CD4-positive, alpha-beta T cell (primary cell): Measurements from ENCODE around the gene PRPF19. TPM values are rescaled to one million over a fixed set of nuclear protein-coding genes. Genes with fewer than 3 reads are reported as not detected.

Experiments used
- ATAC-seq: fragments of 200-7000 bp; cut with Tn5 transposase; one replicate; pipeline ENCODE4 v1.10.0; 2022; ENCODE audit warnings: mild to moderate bottlenecking; ENCODE audit not compliant: poor library complexity
- CTCF ChIA-PET: fragments of 350-600 bp; sonication (Branson Sonifier 250); formaldehyde crosslinking; loops from one replicate; lab custom pipeline; 2021; ENCODE audit warnings: antibody characterized with exemption, inconsistent platforms; lab: Charles Lee
- POLR2A ChIA-PET: fragments of 350-600 bp; sonication (Branson Sonifier 250); formaldehyde crosslinking; loops from one replicate; lab custom pipeline; 2021; ENCODE audit warnings: antibody characterized with exemption, inconsistent platforms; lab: Charles Lee
- DNase-seq, 14 experiments: peaks; one replicate each; pipeline ENCODE4 v3.0.0-alpha.2; 2013 to 2020; ENCODE audit warnings: mixed read lengths in 2 of 14
- H3K27ac ChIP-seq, 2 donors: one replicate each; pipeline versions ENCODE4 v1.5.1 to v1.7.0; 2013; ENCODE audit warnings: low read length in 2 of 2, low read depth in 1 of 2, mild to moderate bottlenecking in 1 of 2
- H3K27me3 ChIP-seq, 2 experiments: 1 replicate in 1 of 2; 2 replicates in 1 of 2; pipeline versions ENCODE4 v1.6.1 to v1.7.0; 2013; ENCODE audit warnings: low read length in 2 of 2, control low read depth in 1 of 2, mild to moderate bottlenecking in 1 of 2, moderate library complexity in 1 of 2; ENCODE audit not compliant: insufficient read depth in 2 of 2, control insufficient read depth in 1 of 2
- H3K36me3 ChIP-seq: one replicate; pipeline ENCODE4 v1.6.1; 2013; ENCODE audit warnings: low read length, control low read depth; ENCODE audit not compliant: insufficient read depth
- H3K4me1 ChIP-seq: one replicate; pipeline ENCODE4 v1.6.1; 2013; ENCODE audit warnings: low read length, control low read depth; ENCODE audit not compliant: insufficient read depth
- H3K4me3 ChIP-seq: one replicate; pipeline ENCODE4 v1.5.1; 2013; ENCODE audit warnings: mild to moderate bottlenecking, low read length, moderate library complexity
- H3K9me3 ChIP-seq, 2 experiments: 1 replicate in 1 of 2; 2 replicates in 1 of 2; pipeline versions ENCODE4 v1.6.1 to v1.7.0; 2013; ENCODE audit warnings: low read length in 2 of 2, mild to moderate bottlenecking in 2 of 2, control low read depth in 1 of 2, moderate library complexity in 1 of 2; ENCODE audit not compliant: control insufficient read depth in 1 of 2, insufficient read depth in 1 of 2
- H3K27ac Mint-ChIP-seq: one replicate; pipeline ENCODE4 v1.8.0; 2020; ENCODE audit warnings: mixed read lengths
- H3K27me3 Mint-ChIP-seq: one replicate; pipeline ENCODE4 v1.8.0; 2021; ENCODE audit warnings: mixed read lengths
- H3K36me3 Mint-ChIP-seq: one replicate; pipeline ENCODE4 v1.8.0; 2021; ENCODE audit warnings: low read depth, mixed read lengths
- H3K4me1 Mint-ChIP-seq: one replicate; pipeline ENCODE4 v1.8.0; 2021; ENCODE audit warnings: low read depth, mixed read lengths
- H3K4me3 Mint-ChIP-seq: one replicate; pipeline ENCODE4 v1.8.0; 2020; ENCODE audit warnings: mild to moderate bottlenecking, mixed read lengths
- H3K9me3 Mint-ChIP-seq: one replicate; pipeline ENCODE4 v1.8.0; 2020; ENCODE audit warnings: mixed read lengths
- CTCF ChIP-seq: fragments of 200-600 bp; IDR thresholded peaks from one replicate; pipeline ENCODE4 v1.8.0; 2022; ENCODE audit warnings: antibody characterized with exemption, mild to moderate bottlenecking
- intact Hi-C, 2 experiments: fragments of 100-400 bp; cut with DNase I in 1 of 2; cut with micrococcal nuclease in 1 of 2; formaldehyde crosslinking; loops; one replicate each; pipeline versions ENCODE4 v1.15.1 to v1.9.0; 2023 to 2025; cut with DNase I, micrococcal nuclease
- total RNA-seq, 174 experiments: library from RNA in 2 of 174; stranded (reverse) in 2 of 174; gene quantifications; one replicate each; pipeline ENCODE4 v1.2.3 and lab custom pipeline; 2021 to 2026

PRPF19 gene
- total RNA-seq, 2 experiments from 2014 or later = 63.2 to 67.3 TPM

GRCh38 chr11:60939301-60939700 lies 32.9 kb upstream of the PRPF19 start:
- no peaks in the 10 kb centered on the region for H3K9me3 ChIP-seq
- H3K27ac Mint-ChIP-seq = no peak overlapping the region
- no peaks in the 10 kb centered on the region for H3K36me3 ChIP-seq
- no peaks in the 10 kb centered on the region for H3K4me1 Mint-ChIP-seq
- intact Hi-C loops = no loop called here
- H3K27me3 ChIP-seq = no peaks in the 10 kb centered on the region
- ATAC-seq = no peak
- H3K27me3 Mint-ChIP-seq = no peaks in the 10 kb centered on the region
- CTCF ChIA-PET = no interaction called here
- H3K36me3 Mint-ChIP-seq = peaks cover 10% of the 10 kb centered on the region
- no peak overlapping the region for H3K27ac ChIP-seq
- H3K4me3 ChIP-seq = no peak overlapping the region
- TF ChIP-seq CTCF = no peak
- no peak for DNase-seq
- H3K4me3 Mint-ChIP-seq = no peak overlapping the region
- H3K4me1 ChIP-seq = no peaks in the 10 kb centered on the region
- no peaks in the 10 kb centered on the region for H3K9me3 Mint-ChIP-seq
- POLR2A ChIA-PET = interaction anchor here (1.7 kb wide), 1 partner anchor 26 kb away, joined by 4 read pairs; the partner anchor contains the start of gene TMEM109

- H3K27me3 Mint-ChIP-seq = no peaks in the 10 kb centered on the region
- ChIA-PET CTCF (no interaction called here), POLR2A (no interaction called here)
- Histone ChIP-seq H3K27ac (no peak overlapping the region), H3K4me1 (no peaks in the 10 kb centered on the region), H3K27me3 (no peaks in the 10 kb centered on the region), H3K36me3 (no peaks in the 10 kb centered on the region), H3K4me3 (no peak overlapping the region), H3K9me3 (no peaks in the 10 kb centered on the region)
- H3K4me1 Mint-ChIP-seq = no peaks in the 10 kb centered on the region
- H3K27ac Mint-ChIP-seq = no peak overlapping the region
- no peaks in the 10 kb centered on the region for H3K9me3 Mint-ChIP-seq
- ATAC-seq = no peak
- intact Hi-C loops = no loop called here
- H3K4me3 Mint-ChIP-seq = no peak overlapping the region
- DNase-seq = no peak
- peaks cover 6% of the 10 kb centered on the region for H3K36me3 Mint-ChIP-seq
- TF ChIP-seq CTCF = no peak
These were observed 32.1 kb upstream of the PRPF19 start for GRCh38 chr11:60938500-60938899.

- DNase-seq = no peak
- ChIA-PET CTCF (no interaction called here), POLR2A (no interaction called here)
- Histone ChIP-seq H3K4me3 (no peak overlapping the region), H3K36me3 (no peaks in the 10 kb centered on the region), H3K27ac (no peak overlapping the region), H3K4me1 (no peaks in the 10 kb centered on the region), H3K27me3 (no peaks in the 10 kb centered on the region), H3K9me3 (no peaks in the 10 kb centered on the region)
- no peaks in the 10 kb centered on the region for H3K27me3 Mint-ChIP-seq
- no peak for TF ChIP-seq CTCF
- no peak for ATAC-seq
- intact Hi-C loops = no loop called here
- H3K36me3 Mint-ChIP-seq = peaks cover 6% of the 10 kb centered on the region
- no peak overlapping the region for H3K27ac Mint-ChIP-seq
- H3K9me3 Mint-ChIP-seq = no peaks in the 10 kb centered on the region
- H3K4me3 Mint-ChIP-seq = no peak overlapping the region
- H3K4me1 Mint-ChIP-seq = no peaks in the 10 kb centered on the region
These were observed 31.4 kb upstream of the PRPF19 start for GRCh38 chr11:60937811-60938210.
